GM23248 (cell line): ENCODE measurements around the gene B3GAT3.

Experiments
- EZH2 ChIP-seq: fragments of 200-600 bp; sonication (generic); IDR thresholded peaks from 2 replicates; pipeline ENCODE4 v1.6.1; 2018; ENCODE audit warnings: antibody characterized with exemption, mild to moderate bottlenecking; ENCODE audit not compliant: insufficient read depth, poor library complexity, severe bottlenecking
- EZH2phosphoT487 ChIP-seq: fragments of 200-600 bp; sonication (generic); IDR thresholded peaks from 2 replicates; pipeline ENCODE4 v1.6.1; 2018; ENCODE audit warnings: antibody characterized with exemption, moderate library complexity, mild to moderate bottlenecking, low read depth; ENCODE audit not compliant: insufficient read depth

DNA sequence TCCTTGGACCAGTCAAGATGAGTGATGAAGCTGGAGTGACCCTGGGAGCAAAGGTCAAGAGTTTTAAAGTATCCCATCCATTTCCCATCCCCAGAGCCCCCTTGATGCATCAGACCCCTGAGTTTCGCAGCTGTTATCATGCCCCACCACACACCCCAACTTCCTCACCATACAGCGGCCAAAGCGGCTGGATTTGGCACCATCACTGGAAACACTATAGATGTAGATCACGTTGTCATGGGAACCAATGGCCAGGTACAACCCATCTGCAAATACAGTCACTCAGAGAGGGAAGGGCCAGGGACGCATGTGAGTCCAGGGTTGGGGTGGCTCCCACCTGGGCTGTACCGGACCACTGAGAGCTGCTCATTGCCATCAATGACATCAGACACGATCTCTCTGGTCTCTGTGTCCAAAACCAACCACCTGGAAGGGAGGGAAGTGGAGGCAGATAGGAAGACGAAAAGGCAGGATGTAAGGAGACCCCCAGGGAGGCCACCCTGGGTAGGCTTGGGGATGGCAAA lies 17.9 kb downstream of the B3GAT3 start:
- no peak for TF ChIP-seq EZH2
- no peak for TF ChIP-seq EZH2phosphoT487
